GM23338 (cell line): Measurements from ENCODE around the gene FKBP1B.

ENCODE experiments used
- CREB1 ChIP-seq: fragments of 250-450 bp; sonication (Bioruptor Pico); IDR thresholded peaks from 2 replicates; pipeline ENCODE4 v1.5.0; 2020; ENCODE audit warnings: low read depth, mild to moderate bottlenecking, moderate library complexity
- CTCF ChIP-seq, 2 experiments: fragments of 200-600 bp in 1 of 2; sonication (generic) in 1 of 2; conservative IDR thresholded peaks; 2 replicates each; pipeline versions ENCODE4 v1.5.1 to v1.6.1; 2016 to 2017; ENCODE audit warnings: antibody characterized with exemption in 2 of 2, low read depth in 2 of 2, mild to moderate bottlenecking in 2 of 2, moderate library complexity in 1 of 2
- EZH2 ChIP-seq: fragments of 200-600 bp; sonication (generic); IDR thresholded peaks from one replicate; pipeline ENCODE4 v1.8.0; 2017; ENCODE audit warnings: antibody characterized with exemption, mild to moderate bottlenecking, low read depth; ENCODE audit not compliant: unreplicated experiment
- EZH2phosphoT487 ChIP-seq: fragments of 200-600 bp; sonication (generic); IDR thresholded peaks from one replicate; pipeline ENCODE4 v1.8.1; 2018; ENCODE audit warnings: antibody characterized with exemption; ENCODE audit not compliant: unreplicated experiment
- JUNB ChIP-seq: IDR thresholded peaks from one replicate; pipeline ENCODE4 v1.6.1; 2016; ENCODE audit warnings: antibody characterized with exemption; ENCODE audit not compliant: unreplicated experiment
- POLR2AphosphoS5 ChIP-seq: IDR thresholded peaks from 2 replicates; pipeline ENCODE4 v1.6.1; 2016; ENCODE audit warnings: antibody characterized with exemption, low read depth
- REST ChIP-seq: IDR thresholded peaks from one replicate; pipeline ENCODE4 v1.6.1; 2018; ENCODE audit warnings: antibody characterized with exemption; ENCODE audit not compliant: unreplicated experiment
- ZNF114 ChIP-seq: fragments of 250-450 bp; sonication (Bioruptor Pico); IDR thresholded peaks from 2 replicates; pipeline ENCODE4 v1.5.0; 2020; ENCODE audit warnings: mild to moderate bottlenecking, moderate library complexity
- ZNF331 ChIP-seq: fragments of 250-450 bp; sonication (Bioruptor Pico); IDR thresholded peaks from 2 replicates; pipeline ENCODE4 v1.5.0; 2020; ENCODE audit warnings: low read depth, mild to moderate bottlenecking, moderate library complexity
- ZNF462 ChIP-seq: fragments of 250-450 bp; sonication (Bioruptor Pico); IDR thresholded peaks from 2 replicates; pipeline ENCODE4 v1.5.0; 2020; ENCODE audit warnings: mild to moderate bottlenecking, moderate library complexity

GRCh38 chr2:24105816-24106215 is 56.3 kb downstream of the FKBP1B start:
- TF ChIP-seq EZH2 (no peak), REST (no peak), EZH2phosphoT487 (no peak), CTCF (conservative IDR thresholded peaks at IDR 0.05; ENCODE audit: low read depth in 2 of 2) (no peak), CREB1 (no peak), POLR2AphosphoS5 (no peak), ZNF114 (CRISPR knock-in tag) (no peak), JUNB (no peak), ZNF331 (CRISPR knock-in tag) (no peak), ZNF462 (CRISPR knock-in tag) (no peak)
